Uterus (tissue), 2 donors: ENCODE measurements around the gene TMEM165.

ENCODE experiments used
- POLR2A ChIP-seq, 2 donors: fragments of 450-650 bp; IDR thresholded peaks; one replicate each; pipeline ENCODE4 v1.6.1; 2016; ENCODE audit warnings: antibody characterized with exemption in 2 of 2, mild to moderate bottlenecking in 1 of 2, moderate library complexity in 1 of 2
- TF ChIP-seq, protein P1 (sequence below), 4 experiments: fragments of 200-600 bp in 2 of 4; fragments of 450-650 bp in 2 of 4; sonication (generic) in 2 of 4; IDR thresholded peaks; one replicate each; pipeline ENCODE4 v1.5.1; 2016 to 2019; ENCODE audit warnings: antibody characterized with exemption in 4 of 4, mild to moderate bottlenecking in 2 of 4, moderate library complexity in 1 of 4

DNA sequence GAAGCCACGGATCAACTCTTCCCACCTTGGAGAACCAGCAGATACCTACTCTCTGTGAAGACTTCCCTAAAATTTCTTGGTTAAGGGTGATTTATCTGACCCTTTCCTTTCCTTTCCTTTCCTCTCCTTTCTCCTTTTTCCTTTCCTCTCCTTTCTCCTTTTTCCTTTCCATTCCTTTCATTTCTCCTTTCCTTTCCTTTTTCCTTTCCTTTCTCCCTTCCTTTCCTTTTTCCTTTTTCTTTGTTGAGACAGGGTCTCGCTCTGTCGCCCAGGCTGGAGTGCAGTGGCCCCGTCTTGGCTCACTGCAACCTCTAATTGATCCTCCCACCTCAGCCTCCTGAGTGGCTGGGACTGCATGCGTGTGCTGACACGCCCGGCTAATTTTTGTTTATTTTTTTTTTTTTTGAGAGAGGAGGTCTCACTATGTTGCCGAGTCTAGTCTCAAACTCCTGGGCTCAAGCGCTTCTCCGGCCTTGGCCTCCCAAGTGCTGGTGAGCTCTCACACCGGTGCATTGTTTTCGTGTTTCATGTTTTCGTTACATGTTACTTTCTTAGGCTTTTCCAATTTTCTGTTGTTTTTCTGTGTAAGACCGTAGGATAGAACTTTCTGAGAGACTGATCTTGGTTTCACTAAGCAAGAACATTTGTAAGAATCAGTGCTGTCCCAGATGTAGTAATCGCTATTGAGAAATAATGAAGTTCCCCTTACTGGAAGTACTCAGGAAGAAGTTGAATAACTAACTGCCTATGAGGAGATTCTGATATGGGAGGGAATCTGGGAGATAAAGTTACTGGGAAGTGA lies 2.0 kb downstream of the TMEM165 start:
- TF ChIP-seq, protein P1, sequence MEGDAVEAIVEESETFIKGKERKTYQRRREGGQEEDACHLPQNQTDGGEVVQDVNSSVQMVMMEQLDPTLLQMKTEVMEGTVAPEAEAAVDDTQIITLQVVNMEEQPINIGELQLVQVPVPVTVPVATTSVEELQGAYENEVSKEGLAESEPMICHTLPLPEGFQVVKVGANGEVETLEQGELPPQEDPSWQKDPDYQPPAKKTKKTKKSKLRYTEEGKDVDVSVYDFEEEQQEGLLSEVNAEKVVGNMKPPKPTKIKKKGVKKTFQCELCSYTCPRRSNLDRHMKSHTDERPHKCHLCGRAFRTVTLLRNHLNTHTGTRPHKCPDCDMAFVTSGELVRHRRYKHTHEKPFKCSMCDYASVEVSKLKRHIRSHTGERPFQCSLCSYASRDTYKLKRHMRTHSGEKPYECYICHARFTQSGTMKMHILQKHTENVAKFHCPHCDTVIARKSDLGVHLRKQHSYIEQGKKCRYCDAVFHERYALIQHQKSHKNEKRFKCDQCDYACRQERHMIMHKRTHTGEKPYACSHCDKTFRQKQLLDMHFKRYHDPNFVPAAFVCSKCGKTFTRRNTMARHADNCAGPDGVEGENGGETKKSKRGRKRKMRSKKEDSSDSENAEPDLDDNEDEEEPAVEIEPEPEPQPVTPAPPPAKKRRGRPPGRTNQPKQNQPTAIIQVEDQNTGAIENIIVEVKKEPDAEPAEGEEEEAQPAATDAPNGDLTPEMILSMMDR (IDR thresholded peaks at IDR 0.05), result no peak
- TF ChIP-seq POLR2A (IDR thresholded peaks at IDR 0.05), result no peak
